Neural cell (in vitro differentiated cells): ENCODE results near the gene RNF144A. TPM values are rescaled to one million over a fixed set of nuclear protein-coding genes. Genes with fewer than 3 reads are reported as not detected.

Source experiments
- H2AFZ ChIP-seq: fragments of 200-600, 300-800 bp; sonication (generic), shearing (Covaris generic); 2 replicates; pipeline ENCODE4 v1.6.0; 2014; ENCODE audit warnings: low read depth, mild to moderate bottlenecking, antibody characterized with exemption, low read length, moderate library complexity
- H3F3A ChIP-seq: fragments of 200-600 bp; shearing (Covaris generic); 2 replicates; pipeline ENCODE4 v1.6.1; 2016; ENCODE audit warnings: mild to moderate bottlenecking, moderate library complexity, mixed read lengths, antibody characterized with exemption, low read length; ENCODE audit not compliant: insufficient read depth, poor library complexity, severe bottlenecking
- H3K27ac ChIP-seq: fragments of 200-600, 300-800 bp; sonication (generic), shearing (Covaris generic); 2 replicates; pipeline ENCODE4 v1.5.1; 2014; ENCODE audit warnings: mild to moderate bottlenecking, low read length, moderate library complexity
- H3K27me3 ChIP-seq: fragments of 300-800, 200-600 bp; sonication (generic), shearing (Covaris generic); 2 replicates; pipeline ENCODE4 v1.6.0; 2014; ENCODE audit warnings: mild to moderate bottlenecking, low read depth, low read length, moderate library complexity; ENCODE audit not compliant: insufficient read depth
- H3K36me3 ChIP-seq: fragments of 300-800, 200-600 bp; sonication (generic), shearing (Covaris generic); 2 replicates; pipeline ENCODE4 v1.5.1; 2014; ENCODE audit warnings: mild to moderate bottlenecking, antibody characterized with exemption, low read length, moderate library complexity; ENCODE audit not compliant: insufficient read depth
- H3K4me2 ChIP-seq: fragments of 300-800, 200-600 bp; sonication (generic), shearing (Covaris generic); 2 replicates; pipeline ENCODE4 v1.6.0; 2014; ENCODE audit warnings: mild to moderate bottlenecking, low read length
- H3K4me3 ChIP-seq: fragments of 300-800, 200-600 bp; sonication (generic), shearing (Covaris generic); 2 replicates; pipeline ENCODE4 v1.5.1; 2014; ENCODE audit warnings: mild to moderate bottlenecking, low read length, moderate library complexity
- H3K79me2 ChIP-seq: fragments of 200-600 bp; shearing (Covaris generic); replicated peaks from 2 replicates; pipeline ENCODE4 v1.6.0; 2014; ENCODE audit warnings: mild to moderate bottlenecking, low read length, moderate library complexity; ENCODE audit not compliant: insufficient read depth
- H3K9ac ChIP-seq: fragments of 300-800, 200-600 bp; sonication (generic), shearing (Covaris generic); 2 replicates; pipeline ENCODE4 v1.6.1; 2016; ENCODE audit warnings: mild to moderate bottlenecking, low read length, mixed read lengths
- H3K9me2 ChIP-seq: fragments of 200-600 bp; shearing (Covaris generic); 2 replicates; pipeline ENCODE4 v1.6.1; 2016; ENCODE audit warnings: mild to moderate bottlenecking, low read length, mixed read lengths; ENCODE audit not compliant: insufficient read depth
- H3K9me3 ChIP-seq: fragments of 200-600, 300-800 bp; sonication (generic), shearing (Covaris generic); 2 replicates; pipeline ENCODE4 v1.6.1; 2016; ENCODE audit warnings: mild to moderate bottlenecking, mixed run types, low read length, moderate library complexity, mixed read lengths
- H4K20me1 ChIP-seq: fragments of 200-600 bp; shearing (Covaris generic); 2 replicates; pipeline ENCODE4 v1.6.1; 2016; ENCODE audit warnings: mild to moderate bottlenecking, mixed run types; ENCODE audit not compliant: insufficient read depth
- EP300 ChIP-seq: fragments of 450-650 bp; conservative IDR thresholded peaks from 2 replicates; pipeline ENCODE4 v1.6.1; 2014; ENCODE audit warnings: antibody characterized with exemption, mild to moderate bottlenecking, moderate library complexity; ENCODE audit not compliant: poor library complexity, severe bottlenecking
- EZH2 ChIP-seq: fragments of 200-600, 300-800 bp; shearing (Covaris generic), sonication (generic); IDR thresholded peaks from 2 replicates; pipeline ENCODE4 v1.6.1; 2014; ENCODE audit warnings: antibody characterized with exemption, low read length, borderline replicate concordance, mild to moderate bottlenecking; ENCODE audit not compliant: insufficient read depth, poor library complexity, severe bottlenecking
- MXI1 ChIP-seq: fragments of 450-650 bp; conservative IDR thresholded peaks from 2 replicates; pipeline ENCODE4 v1.6.1; 2014; ENCODE audit warnings: antibody characterized with exemption, mild to moderate bottlenecking; ENCODE audit not compliant: poor library complexity, severe bottlenecking
- POLR2AphosphoS5 ChIP-seq: IDR thresholded peaks from 2 replicates; pipeline ENCODE4 v1.6.1; 2012
- RAD21 ChIP-seq: fragments of 450-650 bp; conservative IDR thresholded peaks from 2 replicates; pipeline ENCODE4 v1.6.1; 2014; ENCODE audit warnings: antibody characterized with exemption, mild to moderate bottlenecking, moderate library complexity
- REST ChIP-seq: IDR thresholded peaks from 2 replicates; pipeline ENCODE4 v1.6.1; 2012; ENCODE audit warnings: borderline replicate concordance
- SMC3 ChIP-seq: fragments of 450-650 bp; conservative IDR thresholded peaks from 2 replicates; pipeline ENCODE4 v1.6.1; 2014; ENCODE audit warnings: antibody characterized with exemption, mild to moderate bottlenecking, moderate library complexity; ENCODE audit not compliant: poor library complexity
- TAF1 ChIP-seq: IDR thresholded peaks from 2 replicates; pipeline ENCODE4 v1.6.1; 2012; ENCODE audit warnings: low read depth
- polyA plus RNA-seq: library from polyadenylated mRNA; depleted of rRNA; stranded (reverse); fragments of >200 nt; gene quantifications from 2 replicates; pipeline ENCODE4 v1.2.3, GENCODE V29; 2014
- TF ChIP-seq, protein P1 (sequence below): fragments of 450-650 bp; IDR thresholded peaks from 2 replicates; pipeline ENCODE4 v1.5.1; 2014; ENCODE audit warnings: antibody characterized with exemption, mild to moderate bottlenecking, moderate library complexity; ENCODE audit not compliant: poor library complexity, severe bottlenecking

Gene RNF144A
- polyA plus RNA-seq, 1 donor from 2014 or later, result 26.9 TPM

- no peaks in the 10 kb centered on the region for H4K20me1 ChIP-seq
Observed at GRCh38 chr2:6919901-6920742, 2.9 kb downstream of the RNF144A start.

GRCh38 chr2:6920743-6921064 is 3.5 kb downstream of the RNF144A start:
- Histone ChIP-seq H3K9me2 (no peaks in the 10 kb centered on the region), H3K27ac (no peak overlapping the region), H3K4me3 (no peak overlapping the region), H4K20me1 (no peaks in the 10 kb centered on the region), H3F3A (no peaks in the 10 kb centered on the region), H3K4me2 (no peak overlapping the region), H3K9me3 (no peaks in the 10 kb centered on the region), H3K27me3 (no peaks in the 10 kb centered on the region), H3K9ac (no peak overlapping the region), H3K79me2 (peaks cover 49% of the 10 kb centered on the region), H3K36me3 (no peaks in the 10 kb centered on the region), H2AFZ (no peak overlapping the region)
- TF ChIP-seq EZH2, result no peak
- TF ChIP-seq, protein P1, sequence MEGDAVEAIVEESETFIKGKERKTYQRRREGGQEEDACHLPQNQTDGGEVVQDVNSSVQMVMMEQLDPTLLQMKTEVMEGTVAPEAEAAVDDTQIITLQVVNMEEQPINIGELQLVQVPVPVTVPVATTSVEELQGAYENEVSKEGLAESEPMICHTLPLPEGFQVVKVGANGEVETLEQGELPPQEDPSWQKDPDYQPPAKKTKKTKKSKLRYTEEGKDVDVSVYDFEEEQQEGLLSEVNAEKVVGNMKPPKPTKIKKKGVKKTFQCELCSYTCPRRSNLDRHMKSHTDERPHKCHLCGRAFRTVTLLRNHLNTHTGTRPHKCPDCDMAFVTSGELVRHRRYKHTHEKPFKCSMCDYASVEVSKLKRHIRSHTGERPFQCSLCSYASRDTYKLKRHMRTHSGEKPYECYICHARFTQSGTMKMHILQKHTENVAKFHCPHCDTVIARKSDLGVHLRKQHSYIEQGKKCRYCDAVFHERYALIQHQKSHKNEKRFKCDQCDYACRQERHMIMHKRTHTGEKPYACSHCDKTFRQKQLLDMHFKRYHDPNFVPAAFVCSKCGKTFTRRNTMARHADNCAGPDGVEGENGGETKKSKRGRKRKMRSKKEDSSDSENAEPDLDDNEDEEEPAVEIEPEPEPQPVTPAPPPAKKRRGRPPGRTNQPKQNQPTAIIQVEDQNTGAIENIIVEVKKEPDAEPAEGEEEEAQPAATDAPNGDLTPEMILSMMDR, result no peak
- TF ChIP-seq TAF1, result no peak
- TF ChIP-seq POLR2AphosphoS5, result no peak
- no peak for TF ChIP-seq MXI1
- no peak for TF ChIP-seq REST
- no peak for TF ChIP-seq RAD21

More at GRCh38 chr2:6919901-6920742, 2.9 kb downstream of the RNF144A start:
- H3K9me2 ChIP-seq, result no peaks in the 10 kb centered on the region
- H3K27me3 ChIP-seq, result no peaks in the 10 kb centered on the region
- no peak overlapping the region for H3K4me2 ChIP-seq
- no peaks in the 10 kb centered on the region for H3K36me3 ChIP-seq
- H3F3A ChIP-seq, result no peaks in the 10 kb centered on the region
- H3K27ac ChIP-seq, result no peak overlapping the region
- TF ChIP-seq REST, result no peak
- no peak for TF ChIP-seq TAF1
- no peak for TF ChIP-seq MXI1
- TF ChIP-seq POLR2AphosphoS5, result no peak
- TF ChIP-seq EZH2, result no peak
- no peak for TF ChIP-seq EP300
- TF ChIP-seq, protein P1, result no peak
- TF ChIP-seq RAD21, result no peak
- no peak for TF ChIP-seq SMC3
- H3K79me2 ChIP-seq, result peaks cover 43% of the 10 kb centered on the region
- no peak overlapping the region for H2AFZ ChIP-seq
- H3K4me3 ChIP-seq, result peak overlapping the region; percentile 93
- H3K9ac ChIP-seq, result no peak overlapping the region
- no peaks in the 10 kb centered on the region for H3K9me3 ChIP-seq
